CD4-positive, alpha-beta T cell treated with Interleukin-4 for 1 hour (primary cell): ENCODE results near the gene MYH9.

ENCODE experiments used
- DNase-seq, 2 donors: peaks; one replicate each; pipeline ENCODE4 v3.0.0-alpha.2; 2020 to 2022

The MYH9 gene

GRCh38 chr22:36239401-36240171, 148.2 kb downstream of the MYH9 start, which contains the start of gene APOL2:
Gene APOL2 (minus strand): TSS chr22:36239527. CDS start chr22:36233162, 6,365 bp downstream.
- peak; percentile 89 to 90 for DNase-seq

GRCh38 chr22:36239150-36239400, 148.7 kb downstream of the MYH9 start:
- no peak for DNase-seq

- DNase-seq = no peak
These were observed 149.2 kb downstream of the MYH9 start for GRCh38 chr22:36238373-36239149.

- peak in 1 of 2 donors; percentile 41 for DNase-seq
These were observed 150.1 kb downstream of the MYH9 start for GRCh38 chr22:36237462-36238372.

GRCh38 chr22:36236388-36237319, 151.1 kb downstream of the MYH9 start:
- no peak for DNase-seq

- DNase-seq = no peak
These were observed 152.2 kb downstream of the MYH9 start for GRCh38 chr22:36235585-36235984.

- no peak for DNase-seq
These were observed 152.8 kb downstream of the MYH9 start for GRCh38 chr22:36234919-36235318.

- DNase-seq = no peak
These were observed 153.6 kb downstream of the MYH9 start for GRCh38 chr22:36234213-36234612.

GRCh38 chr22:36233796-36234195, 154.0 kb downstream of the MYH9 start:
- no peak for DNase-seq

GRCh38 chr22:36232715-36233401, 154.9 kb downstream of the MYH9 start:
- DNase-seq = no peak
